DND-41 (cell line): ENCODE data around the gene PCBP4.
A peak's percentile ranks its signal among the peaks of the same experiment; 100 is the strongest.

ENCODE experiments used
- ATAC-seq: fragments of 200-7000 bp; cut with Tn5 transposase; 3 replicates; pipeline ENCODE4 v1.9.1; 2021; ENCODE audit warnings: low read depth; ENCODE audit not compliant: insufficient read depth
- DNase-seq: peaks from one replicate; pipeline ENCODE4 v3.0.0-alpha.2; 2020
- H2AFZ ChIP-seq: 2 replicates; pipeline ENCODE4 v1.6.0; 2012; ENCODE audit warnings: low read depth, low read length
- H3K27ac ChIP-seq: 2 replicates; pipeline ENCODE4 v1.5.1; 2012; ENCODE audit warnings: low read length, inconsistent platforms
- H3K27me3 ChIP-seq: fragments of 200-600 bp; sonication (generic); 2 replicates; pipeline ENCODE4 v1.6.0; 2012; ENCODE audit warnings: low read length, mild to moderate bottlenecking, inconsistent platforms; ENCODE audit not compliant: insufficient read depth, poor library complexity
- H3K36me3 ChIP-seq: 2 replicates; pipeline ENCODE4 v1.5.1; 2012; ENCODE audit warnings: low read length, inconsistent platforms; ENCODE audit not compliant: insufficient read depth
- H3K4me1 ChIP-seq: 2 replicates; pipeline ENCODE4 v1.5.1; 2012; ENCODE audit warnings: mild to moderate bottlenecking, low read length; ENCODE audit not compliant: insufficient read depth
- H3K4me2 ChIP-seq: 2 replicates; pipeline ENCODE4 v1.6.0; 2012; ENCODE audit warnings: mild to moderate bottlenecking, moderate library complexity, low read length, inconsistent platforms; ENCODE audit not compliant: insufficient read depth
- H3K4me3 ChIP-seq, 2 experiments: fragments of 200-600 bp in 1 of 2; shearing (Covaris generic) in 1 of 2; 2 replicates each; pipeline ENCODE4 v1.5.1; 2012 to 2016; ENCODE audit warnings: inconsistent platforms in 2 of 2, low read length in 2 of 2, mild to moderate bottlenecking in 2 of 2, low read depth in 1 of 2, moderate library complexity in 1 of 2
- H3K79me2 ChIP-seq: 2 replicates; pipeline ENCODE4 v1.6.0; 2012; ENCODE audit warnings: low read length, inconsistent platforms; ENCODE audit not compliant: insufficient read depth
- H3K9ac ChIP-seq: 2 replicates; pipeline ENCODE4 v1.6.0; 2012; ENCODE audit warnings: low read depth, mild to moderate bottlenecking, inconsistent platforms, low read length, moderate library complexity
- H3K9me3 ChIP-seq: 2 replicates; pipeline ENCODE4 v1.5.1; 2012; ENCODE audit warnings: low read length, moderate library complexity, mild to moderate bottlenecking, inconsistent platforms; ENCODE audit not compliant: insufficient read depth, severe bottlenecking
- H4K20me1 ChIP-seq: 2 replicates; pipeline ENCODE4 v1.6.0; 2012; ENCODE audit warnings: low read length; ENCODE audit not compliant: insufficient read depth
- EZH2 ChIP-seq: IDR thresholded peaks from 3 replicates; pipeline ENCODE4 v1.6.1; 2012; ENCODE audit warnings: borderline replicate concordance, low read depth, mild to moderate bottlenecking, moderate library complexity, low read length, inconsistent platforms; ENCODE audit not compliant: severe bottlenecking
- TF ChIP-seq, protein P1 (sequence below): IDR thresholded peaks from 2 replicates; pipeline ENCODE4 v1.5.1; 2012; ENCODE audit warnings: borderline replicate concordance, low read length, moderate library complexity, mild to moderate bottlenecking; ENCODE audit not compliant: poor library complexity, severe bottlenecking; ENCODE audit errors: extremely low read depth

PCBP4 gene

DNA sequence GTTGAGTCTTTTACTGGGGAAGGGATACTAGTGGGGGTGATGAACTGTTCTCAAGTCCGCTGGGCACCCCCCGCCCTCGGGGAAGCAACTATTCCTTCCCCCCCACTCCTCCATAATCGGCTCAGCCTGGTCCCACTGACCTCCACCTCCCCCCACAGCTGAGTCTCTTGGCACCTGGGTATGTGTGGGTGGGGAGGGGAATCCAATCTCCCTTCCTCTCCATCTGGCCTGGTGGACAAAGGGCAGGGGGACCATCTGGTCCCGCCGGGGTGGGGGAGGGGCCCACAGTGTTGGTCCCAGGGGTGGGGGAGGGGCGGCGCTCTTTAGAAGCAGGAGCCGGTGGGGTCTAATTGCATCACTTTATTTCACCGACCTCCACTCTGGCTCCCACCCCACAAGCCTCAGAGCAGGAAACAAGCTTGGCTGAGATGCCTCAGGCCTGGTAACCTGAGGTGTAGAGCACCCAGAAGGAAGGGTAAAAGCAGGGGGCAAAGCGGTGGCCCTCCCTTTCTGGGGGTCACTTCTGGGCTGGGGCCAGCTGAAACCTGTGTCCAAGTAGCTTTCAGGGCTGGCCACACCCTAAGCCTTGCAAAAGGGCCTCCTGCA, 1.0 kb upstream of the PCBP4 start:
- DNase-seq (peak; percentile 60), ATAC-seq (peak; percentile 44)
- TF ChIP-seq EZH2, result no peak
- TF ChIP-seq, protein P1, sequence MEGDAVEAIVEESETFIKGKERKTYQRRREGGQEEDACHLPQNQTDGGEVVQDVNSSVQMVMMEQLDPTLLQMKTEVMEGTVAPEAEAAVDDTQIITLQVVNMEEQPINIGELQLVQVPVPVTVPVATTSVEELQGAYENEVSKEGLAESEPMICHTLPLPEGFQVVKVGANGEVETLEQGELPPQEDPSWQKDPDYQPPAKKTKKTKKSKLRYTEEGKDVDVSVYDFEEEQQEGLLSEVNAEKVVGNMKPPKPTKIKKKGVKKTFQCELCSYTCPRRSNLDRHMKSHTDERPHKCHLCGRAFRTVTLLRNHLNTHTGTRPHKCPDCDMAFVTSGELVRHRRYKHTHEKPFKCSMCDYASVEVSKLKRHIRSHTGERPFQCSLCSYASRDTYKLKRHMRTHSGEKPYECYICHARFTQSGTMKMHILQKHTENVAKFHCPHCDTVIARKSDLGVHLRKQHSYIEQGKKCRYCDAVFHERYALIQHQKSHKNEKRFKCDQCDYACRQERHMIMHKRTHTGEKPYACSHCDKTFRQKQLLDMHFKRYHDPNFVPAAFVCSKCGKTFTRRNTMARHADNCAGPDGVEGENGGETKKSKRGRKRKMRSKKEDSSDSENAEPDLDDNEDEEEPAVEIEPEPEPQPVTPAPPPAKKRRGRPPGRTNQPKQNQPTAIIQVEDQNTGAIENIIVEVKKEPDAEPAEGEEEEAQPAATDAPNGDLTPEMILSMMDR, result no peak
- H3K9ac ChIP-seq, result peak overlapping the region; percentile 68
- H2AFZ ChIP-seq, result peak overlapping the region; percentile 74; the same call in 1 of the 2 replicates
- peaks cover 10% of the 10 kb centered on the region for H3K36me3 ChIP-seq
- H3K4me3 ChIP-seq, result peak overlapping the region; percentile 13 to 60; a peak in 3 of 4 replicates
- no peaks in the 10 kb centered on the region for H3K27me3 ChIP-seq
- H3K79me2 ChIP-seq, result peaks cover 5% of the 10 kb centered on the region
- no peaks in the 10 kb centered on the region for H3K9me3 ChIP-seq
- H4K20me1 ChIP-seq, result peaks cover 3% of the 10 kb centered on the region; the same call in 1 of the 2 replicates
- H3K4me2 ChIP-seq, result peak overlapping the region; percentile 95
- peaks cover 34% of the 10 kb centered on the region for H3K4me1 ChIP-seq
- peak overlapping the region; percentile 60 for H3K27ac ChIP-seq

- no peaks in the 10 kb centered on the region for H3K27me3 ChIP-seq
- peak overlapping the region; percentile 28 to 72; a peak in 3 of 4 replicates for H3K4me3 ChIP-seq
- DNase-seq (no peak), ATAC-seq (peak; percentile 20; the same call in 2 of the 3 replicates)
- peak overlapping the region; percentile 67 for H2AFZ ChIP-seq
- peak overlapping the region; percentile 53; the same call in 1 of the 2 replicates for H3K27ac ChIP-seq
- no peaks in the 10 kb centered on the region for H3K79me2 ChIP-seq
- H3K9ac ChIP-seq, result peak overlapping the region; percentile 64
- H3K36me3 ChIP-seq, result peaks cover 10% of the 10 kb centered on the region
- peak overlapping the region; percentile 95 for H3K4me2 ChIP-seq
- H3K4me1 ChIP-seq, result peaks cover 25% of the 10 kb centered on the region
- peaks cover 3% of the 10 kb centered on the region; the same call in 1 of the 2 replicates for H4K20me1 ChIP-seq
- TF ChIP-seq EZH2, result no peak
- TF ChIP-seq, protein P1, result no peak
- H3K9me3 ChIP-seq, result no peaks in the 10 kb centered on the region
Measured at GRCh38 chr3:51966922-51967383, 301 bp downstream of the PCBP4 start.

- H3K9ac ChIP-seq, result peak overlapping the region; percentile 64
- H4K20me1 ChIP-seq, result peaks cover 3% of the 10 kb centered on the region; the same call in 1 of the 2 replicates
- H3K79me2 ChIP-seq, result no peaks in the 10 kb centered on the region
- H2AFZ ChIP-seq, result peak overlapping the region; percentile 67
- H3K4me2 ChIP-seq, result peak overlapping the region; percentile 95
- H3K27ac ChIP-seq, result no peak overlapping the region; the same call in 1 of the 2 replicates
- ATAC-seq, result no peak
- no peaks in the 10 kb centered on the region for H3K9me3 ChIP-seq
- TF ChIP-seq EZH2, result no peak
- TF ChIP-seq, protein P1, result no peak
- H3K4me1 ChIP-seq, result peaks cover 25% of the 10 kb centered on the region
- no peak for DNase-seq
- H3K4me3 ChIP-seq, result peak overlapping the region; percentile 28 to 72; a peak in 3 of 4 replicates
- no peaks in the 10 kb centered on the region for H3K27me3 ChIP-seq
- H3K36me3 ChIP-seq, result peaks cover 9% of the 10 kb centered on the region
Measured at GRCh38 chr3:51966486-51966885, 768 bp downstream of the PCBP4 start.
